Measurements from ENCODE around the gene RPS3. TPM values are rescaled to one million over a fixed set of nuclear protein-coding genes. Genes with fewer than 3 reads are reported as not detected.

Gene RPS3
- total and polyA plus RNA-seq, 2 donors (not counting 3 experiments of a cell fraction or from before 2014, with no cell fraction given): 2,973 to 3,734 TPM

DNA sequence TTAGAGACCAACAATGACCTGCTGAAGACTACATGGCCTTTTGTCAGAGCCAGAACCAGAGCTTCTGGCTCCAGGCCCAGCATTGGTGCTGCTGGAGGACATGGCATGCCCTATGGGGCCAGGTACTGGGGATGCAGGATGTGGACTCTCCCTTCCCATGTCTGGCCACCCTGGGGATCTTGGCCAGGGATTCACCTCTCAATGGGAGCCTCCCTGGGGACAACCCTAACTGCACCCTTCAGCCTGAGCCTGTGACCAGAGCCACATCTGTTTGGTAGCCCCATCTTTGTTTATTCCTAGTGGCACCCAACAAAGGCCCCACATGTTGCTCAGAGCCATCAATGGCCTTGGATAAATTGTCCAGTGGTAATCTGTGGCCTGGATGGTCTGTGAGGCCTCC lies 27.9 kb downstream of the RPS3 start:
- peaks cover 17 to 24% of the 10 kb centered on the region in 2 experiments for H3K27me3 ChIP-seq (ENCODE audit: control insufficient read depth in 2 of 2, insufficient read depth in 2 of 2, low read length in 2 of 2)
- H3K9me3 ChIP-seq (replicated peaks; ENCODE audit: control insufficient read depth, insufficient read depth, low read length): no peaks in the 10 kb centered on the region
- DNase-seq (ENCODE audit: low read depth, low spot score) (no peak), FAIRE-seq (no peak)
- H3K9me1 ChIP-seq (replicated peaks; ENCODE audit: control insufficient read depth, extremely low read depth, insufficient read depth, low read length): no peaks in the 10 kb centered on the region
- H3K4me2 ChIP-seq (ENCODE audit: insufficient read depth, low read length): no peak overlapping the region
- no peak overlapping the region for H3K9ac ChIP-seq (replicated peaks; ENCODE audit: extremely low read depth, insufficient read depth, low read length)
- no peak overlapping the region for H2AFZ ChIP-seq (ENCODE audit: low read depth, low read length)
- peaks cover 9% of the 10 kb centered on the region for H3K4me1 ChIP-seq (ENCODE audit: control insufficient read depth, extremely low read depth, insufficient read depth, low read length)
- H3K79me2 ChIP-seq (ENCODE audit: control insufficient read depth, insufficient read depth, low read length): no peaks in the 10 kb centered on the region
- BruUV-seq (replicated peaks): no TSS peak
- H3K4me3 ChIP-seq (replicated peaks in 1 of 3; ENCODE audit: insufficient read depth in 1 of 3, low read depth in 1 of 3, low read length in 3 of 3): no peak overlapping the region
- intact Hi-C loops (cut with micrococcal nuclease) (loop anchor here (5.0 kb wide), 1 partner anchor 40 kb away; no protein-coding TSS in a partner anchor), dilution Hi-C loops (cut with MboI; ENCODE audit: extremely low pct_ligation_motif_present, low sequenced_read_pairs) (no loop called here)
- H3K36me3 ChIP-seq (ENCODE audit: control insufficient read depth in 2 of 2, extremely low read depth in 1 of 2, insufficient read depth in 2 of 2, low read length in 2 of 2): peaks cover 0 to 6% of the 10 kb centered on the region in 2 experiments
- TF ChIP-seq JUN (IDR thresholded peaks at IDR 0.05; ENCODE audit: borderline replicate concordance, insufficient read depth, insufficient read length, low read depth) (no peak), MYC (IDR thresholded peaks at IDR 0.05; ENCODE audit: low read depth, low read length) (no peak), GATA2 (IDR thresholded peaks at IDR 0.05; ENCODE audit: insufficient read depth, insufficient read length, low read depth, low read length) (no peak)
- POLR2A ChIA-PET: no interaction called here
- CTCF ChIA-PET: interaction anchor here (1.6 to 2.2 kb wide), 2 partner anchors 19 to 147 kb away, joined by 6 to 12 read pairs; no protein-coding TSS in a partner anchor
- H4K20me1 ChIP-seq (replicated peaks; ENCODE audit: control insufficient read depth, extremely low read depth, insufficient read depth, low read length): no peaks in the 10 kb centered on the region
- no peak overlapping the region for H3K27ac ChIP-seq (ENCODE audit: insufficient read depth, low read depth, low read length)

GRCh38 chr11:75428281-75428724 lies 29.0 kb downstream of the RPS3 start:
- Histone ChIP-seq H3K9ac (replicated peaks; ENCODE audit: extremely low read depth, insufficient read depth, low read length) (no peak overlapping the region), H3K36me3 (ENCODE audit: control insufficient read depth in 2 of 2, extremely low read depth in 1 of 2, insufficient read depth in 2 of 2, low read length in 2 of 2) (peaks cover 0 to 2% of the 10 kb centered on the region in 2 experiments), H2AFZ (ENCODE audit: low read depth, low read length) (peak overlapping the region; percentile 30), H3K4me1 (ENCODE audit: control insufficient read depth, extremely low read depth, insufficient read depth, low read length) (peaks cover 9% of the 10 kb centered on the region), H3K9me3 (replicated peaks; ENCODE audit: control insufficient read depth, insufficient read depth, low read length) (no peaks in the 10 kb centered on the region), H3K4me2 (ENCODE audit: insufficient read depth, low read length) (peak overlapping the region; percentile 57), H3K4me3 (replicated peaks in 1 of 3; ENCODE audit: insufficient read depth in 1 of 3, low read depth in 1 of 3, low read length in 3 of 3) (peak overlapping the region in 1 of 3 experiments; percentile 34), H3K27me3 (ENCODE audit: control insufficient read depth in 2 of 2, insufficient read depth in 2 of 2, low read length in 2 of 2) (peaks cover 26 to 29% of the 10 kb centered on the region in 2 experiments), H3K27ac (ENCODE audit: insufficient read depth, low read depth, low read length) (no peak overlapping the region), H3K79me2 (ENCODE audit: control insufficient read depth, insufficient read depth, low read length) (no peaks in the 10 kb centered on the region), H4K20me1 (replicated peaks; ENCODE audit: control insufficient read depth, extremely low read depth, insufficient read depth, low read length) (no peaks in the 10 kb centered on the region), H3K9me1 (replicated peaks; ENCODE audit: control insufficient read depth, extremely low read depth, insufficient read depth, low read length) (no peaks in the 10 kb centered on the region)
- FAIRE-seq (peak; percentile 91), DNase-seq (ENCODE audit: low read depth, low spot score) (peak; percentile 96)
- TF ChIP-seq POLR2A (IDR thresholded peaks at IDR 0.05; ENCODE audit: low read depth, low read length) (peak; percentile 82), POLR2AphosphoS5 (IDR thresholded peaks at IDR 0.05; ENCODE audit: insufficient read depth, low read depth, low read length) (peak; percentile 67), MYC (IDR thresholded peaks at IDR 0.05; ENCODE audit: low read depth, low read length) (no peak)
- no TSS peak for BruUV-seq (replicated peaks)
- intact Hi-C loops (cut with micrococcal nuclease): loop anchor here (5.0 kb wide), 1 partner anchor 41 kb away; no protein-coding TSS in a partner anchor
- ChIA-PET POLR2A (no interaction called here), CTCF (interaction anchor here (0.6 to 1.6 kb wide), 6 partner anchors 10 to 97 kb away, joined by 3 to 12 read pairs (median 4); partner anchors contain the start of gene GDPD5)
- dilution Hi-C loops (cut with MboI; ENCODE audit: extremely low pct_ligation_motif_present, low sequenced_read_pairs): no loop called here

All from endothelial cell of umbilical vein (primary cell).